HS-5 (cell line): ENCODE results near the gene MPZL3.
"Not testable (repeated sequence)": the region's sequence is repeated elsewhere in the genome, so short reads cannot be mapped to it uniquely, and the experiment has no call there.

ENCODE experiments used
- DNase-seq: peaks from one replicate; pipeline ENCODE4 v3.0.0-alpha.2; 2012; ENCODE audit warnings: low read depth

Gene MPZL3

DNA sequence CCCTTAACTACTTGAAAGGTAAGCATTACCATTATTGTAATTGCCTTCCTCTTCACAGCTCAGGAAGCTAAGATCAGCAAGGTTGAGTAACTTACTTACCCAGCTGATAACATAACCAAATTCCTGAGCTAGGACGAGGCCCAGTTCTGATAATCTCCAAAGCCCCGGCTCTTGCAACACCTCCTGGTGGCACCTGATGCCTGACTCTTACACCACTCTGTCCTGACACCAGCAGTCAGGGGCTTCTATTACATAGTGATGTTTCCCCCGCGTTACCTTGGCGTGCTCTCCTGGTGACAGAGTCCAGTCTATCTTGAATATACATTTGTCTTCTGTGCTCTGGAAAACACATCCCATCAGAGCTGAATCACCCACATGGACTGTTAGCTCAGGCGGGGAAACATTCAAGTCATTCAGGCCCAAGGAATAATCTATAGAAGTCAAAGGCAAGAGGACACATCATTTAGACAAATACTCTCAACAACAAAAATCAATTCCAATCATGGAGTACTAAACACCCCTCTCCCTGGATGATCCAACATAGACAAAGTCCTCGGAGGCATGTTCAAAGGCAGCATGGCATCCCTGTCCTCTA, 39.9 kb downstream of the MPZL3 start:
- no peak for DNase-seq

DNA sequence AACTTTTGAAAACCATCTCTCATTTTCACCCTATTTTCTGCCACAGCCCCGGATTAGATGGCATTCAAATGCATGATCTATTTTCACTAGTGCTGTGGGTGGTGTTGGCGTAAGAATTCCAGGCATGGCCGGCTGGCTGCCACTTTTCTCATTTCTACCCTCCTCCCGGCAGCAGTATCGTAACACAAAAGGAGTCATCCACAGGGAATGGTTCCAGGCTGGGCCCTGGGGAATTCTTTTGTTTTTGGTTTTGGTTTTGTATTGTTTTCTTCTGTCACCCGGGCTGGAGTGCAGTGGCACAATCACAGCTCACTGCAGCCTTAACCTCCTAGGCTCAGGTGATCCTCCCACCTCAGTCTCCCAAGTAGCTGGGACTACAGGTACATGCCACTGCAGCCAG, 41.2 kb downstream of the MPZL3 start:
- DNase-seq, result no peak

GRCh38 chr11:118210323-118210722, 41.8 kb downstream of the MPZL3 start:
- no peak for DNase-seq

- no peak for DNase-seq
Observed at GRCh38 chr11:118209033-118209432, 43.1 kb downstream of the MPZL3 start.

DNA sequence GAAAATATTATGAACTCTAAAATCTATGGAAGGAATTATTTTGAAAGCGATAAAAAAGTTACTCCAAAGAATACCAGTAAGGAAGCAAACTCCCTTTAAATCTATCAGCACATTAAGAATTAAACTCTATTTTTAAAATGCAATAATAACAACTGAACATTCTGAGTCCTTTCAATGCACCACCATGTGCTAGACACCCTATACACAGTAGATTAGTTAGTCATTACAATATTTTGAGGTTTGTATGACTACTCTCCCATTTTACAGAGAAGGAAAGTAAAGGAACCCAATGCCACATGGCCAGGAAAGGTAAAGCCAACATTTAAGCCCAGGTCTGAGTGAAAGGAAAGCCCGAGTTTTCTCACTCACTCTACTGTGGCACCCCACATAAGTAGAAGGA, 45.1 kb downstream of the MPZL3 start:
- DNase-seq, result no peak

GRCh38 chr11:118206391-118207031, 45.7 kb downstream of the MPZL3 start:
- DNase-seq, result no peak

GRCh38 chr11:118205606-118206378, 46.4 kb downstream of the MPZL3 start:
- DNase-seq, result no peak

- no peak for DNase-seq
Observed at GRCh38 chr11:118202599-118203422, 49.4 kb downstream of the MPZL3 start.

DNA sequence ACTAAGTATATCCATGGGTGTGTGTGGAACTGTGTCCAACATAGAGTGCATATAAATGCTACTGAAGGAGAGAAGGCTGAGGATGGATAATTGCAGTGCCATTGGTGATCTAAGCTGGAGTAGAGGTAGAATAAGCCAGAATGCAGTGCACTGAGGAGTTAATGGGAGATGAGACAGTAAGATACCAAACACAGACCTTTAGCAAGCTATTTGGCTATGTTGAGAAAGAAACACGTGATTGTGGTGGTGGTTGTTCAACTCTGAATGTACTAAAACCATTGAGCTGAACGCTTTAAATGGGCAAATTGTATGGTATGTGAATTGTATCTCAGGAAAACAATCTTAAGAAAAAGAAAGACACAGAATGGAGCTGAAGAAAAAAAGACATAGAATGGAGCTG, 50.2 kb downstream of the MPZL3 start:
- DNase-seq, result no peak

GRCh38 chr11:118200901-118201680, 51.1 kb downstream of the MPZL3 start:
- no peak for DNase-seq

- no peak for DNase-seq
Observed at GRCh38 chr11:118200497-118200896, 51.7 kb downstream of the MPZL3 start.

DNA sequence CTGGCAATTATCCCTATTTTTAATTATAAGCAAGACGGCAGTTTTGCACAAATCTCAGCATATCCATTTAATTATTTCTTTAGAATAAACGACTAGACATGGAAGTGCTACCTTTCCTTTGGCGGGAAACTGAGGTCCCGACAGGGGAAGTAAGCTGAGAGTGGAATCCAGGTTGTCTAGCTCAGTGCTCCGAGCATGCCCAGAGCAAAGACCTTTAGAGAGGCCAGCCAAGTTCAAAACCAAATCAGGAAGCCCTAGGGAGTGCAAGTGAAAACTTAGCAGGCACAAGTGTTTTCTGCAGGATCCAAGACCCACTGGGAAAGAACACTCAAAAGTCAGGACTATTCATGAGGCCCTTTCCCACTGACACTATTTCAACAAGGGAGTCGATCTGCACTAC, 53.0 kb downstream of the MPZL3 start:
- DNase-seq, result no peak

DNA sequence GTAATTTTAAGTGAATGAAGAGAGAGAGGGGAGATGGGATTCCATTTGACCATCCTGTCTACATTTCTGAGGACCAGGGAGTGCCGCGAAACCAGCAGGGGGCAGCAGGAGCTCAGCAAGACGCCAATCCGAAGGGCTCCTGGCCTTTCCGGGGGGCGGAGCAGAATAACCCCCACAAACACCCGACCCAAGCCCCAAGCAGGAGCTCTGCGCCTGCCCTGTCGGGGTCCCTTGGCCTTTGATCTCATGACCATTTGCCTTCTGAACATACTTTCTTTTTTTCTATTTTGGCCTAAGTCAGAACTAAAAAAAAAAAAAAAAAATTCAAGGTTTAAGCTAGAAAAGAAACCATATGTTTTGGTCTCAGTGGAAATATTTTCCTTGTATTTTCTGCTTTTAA, 53.8 kb downstream of the MPZL3 start:
- peak; percentile 9 for DNase-seq

DNA sequence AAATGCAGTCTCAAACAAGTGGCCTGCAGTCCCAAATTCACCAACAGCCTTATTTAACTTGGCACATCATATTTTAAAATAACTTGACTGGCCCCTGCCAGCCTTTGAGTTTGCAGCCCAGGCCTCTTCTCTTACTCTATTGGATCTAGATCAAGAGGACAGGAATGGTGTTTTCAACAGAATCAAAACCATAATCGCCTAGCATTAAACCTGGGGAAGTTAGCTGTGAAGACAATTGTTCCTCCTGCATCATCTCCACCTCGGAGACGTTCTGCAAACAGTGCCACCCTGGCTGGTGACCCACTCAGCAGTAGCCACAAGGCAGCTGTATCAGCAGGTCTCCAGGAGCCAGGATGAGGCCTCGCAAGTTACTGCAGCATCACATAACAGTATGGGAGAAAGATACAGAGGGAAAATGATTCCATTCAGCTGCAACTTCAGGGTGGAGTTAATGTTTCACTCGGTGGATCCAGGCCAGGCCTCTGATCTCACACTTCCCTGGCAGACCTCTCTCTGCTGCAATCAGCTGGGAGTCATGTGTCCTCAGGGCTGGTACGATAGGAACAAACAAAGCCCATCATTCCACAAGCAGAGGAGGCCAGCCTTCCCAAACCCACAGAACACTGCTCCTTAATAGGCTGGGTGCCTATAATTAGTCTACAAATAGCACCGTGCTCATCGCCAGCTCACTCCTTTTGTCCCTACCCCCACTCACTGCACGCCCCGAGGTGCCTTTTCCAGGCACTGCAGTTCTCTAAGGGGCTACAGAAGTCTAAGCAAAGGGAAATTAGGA, 57.1 kb downstream of the MPZL3 start:
- peak; percentile 28 for DNase-seq

DNA sequence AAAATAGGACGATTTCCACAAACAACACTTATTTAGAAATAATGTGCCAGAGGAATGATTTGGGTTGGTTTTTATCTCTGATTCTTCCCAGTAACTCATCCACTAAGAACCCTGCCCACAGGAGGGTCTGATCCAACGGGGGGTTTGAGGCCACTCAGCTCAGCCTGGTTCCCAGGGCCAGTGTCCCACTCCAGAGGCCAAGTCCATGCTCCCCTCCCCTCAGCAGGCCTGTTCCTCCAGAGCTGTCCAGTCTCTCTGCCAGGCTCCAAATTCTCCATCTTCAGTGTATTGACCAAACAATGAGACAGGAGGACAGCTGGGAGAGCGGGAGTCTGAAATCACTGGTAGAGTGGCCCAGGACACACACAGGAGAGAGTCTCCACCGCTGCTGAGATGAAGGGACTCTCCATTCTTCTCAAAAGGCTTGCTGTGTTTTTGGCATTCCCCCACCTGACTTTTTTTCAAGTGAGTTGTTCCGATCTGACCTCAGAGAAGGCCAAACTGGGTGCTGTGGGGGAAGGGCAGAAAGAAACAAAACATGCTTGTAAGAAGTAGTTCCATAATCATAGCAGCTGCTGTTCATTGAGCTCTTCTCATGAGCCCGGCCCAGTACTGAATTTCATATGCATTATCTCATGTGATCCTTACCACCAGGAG, 58.1 kb downstream of the MPZL3 start:
- no peak for DNase-seq

- not testable (repeated sequence) for DNase-seq
Observed at GRCh38 chr11:118192817-118193216, 59.3 kb downstream of the MPZL3 start.

DNA sequence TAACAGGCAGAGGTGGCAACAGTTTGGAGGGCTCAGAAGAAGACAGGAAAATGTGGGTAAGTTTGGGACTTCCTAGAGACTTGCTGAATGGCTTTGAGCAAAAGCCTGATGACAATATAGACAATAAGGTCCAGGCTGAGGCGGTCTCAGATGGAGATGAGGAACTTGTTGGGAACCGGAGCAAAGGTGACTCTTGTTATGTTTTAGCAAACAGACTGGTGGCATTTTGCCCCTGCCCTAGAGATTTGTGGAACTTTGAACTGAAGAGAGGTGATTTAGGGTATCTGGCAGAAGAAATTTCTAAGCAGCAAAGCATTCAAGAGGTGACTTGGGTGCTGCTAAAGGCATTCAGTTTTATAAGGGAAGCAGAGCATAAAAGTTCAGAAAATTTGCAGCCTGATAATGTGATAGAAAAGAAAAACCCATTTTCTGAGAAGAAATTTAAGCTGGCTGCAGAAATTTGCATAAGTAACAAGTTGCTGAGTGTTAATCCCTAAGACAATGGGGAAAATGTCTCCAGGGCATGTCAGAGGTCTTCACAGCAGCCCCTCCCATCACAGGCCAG, 61.1 kb downstream of the MPZL3 start:
- not testable (repeated sequence) for DNase-seq

DNA sequence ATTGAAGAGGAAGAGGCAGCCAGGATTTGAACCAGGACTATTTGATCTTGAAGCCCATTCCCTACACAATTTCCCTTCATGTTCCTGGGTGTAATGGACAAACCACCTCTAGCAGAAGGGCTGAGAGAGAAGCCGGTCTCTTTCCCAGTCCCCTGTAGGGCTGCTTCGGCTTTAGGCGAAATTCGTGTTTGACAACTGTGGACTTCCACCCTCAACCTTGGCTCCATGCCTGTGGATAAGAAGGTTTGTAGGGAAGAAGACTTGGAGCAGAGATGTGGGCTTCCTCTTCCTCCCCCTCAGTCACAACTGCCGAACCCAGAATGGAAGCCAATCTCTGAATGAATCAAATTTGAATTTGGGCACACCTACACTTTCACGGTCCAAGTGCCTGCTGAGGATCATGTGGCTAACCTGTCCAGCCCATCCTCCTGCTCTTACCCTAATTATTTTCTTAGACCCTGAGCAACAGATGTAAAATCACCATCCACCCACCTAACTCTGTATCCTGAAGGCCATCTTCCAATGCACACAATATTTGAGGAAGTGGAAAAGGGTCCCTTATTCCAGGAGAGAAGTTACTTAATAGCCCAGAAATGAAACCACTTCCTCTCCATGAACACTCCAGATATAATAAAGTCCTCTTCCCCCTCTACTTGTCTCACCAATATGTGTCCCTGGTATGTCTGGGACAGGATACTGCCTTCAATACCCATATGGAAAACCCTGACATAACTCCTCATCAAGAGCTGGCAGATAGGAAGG, 65.6 kb downstream of the MPZL3 start:
- no peak for DNase-seq
